ENCODE measurements around the gene FARS2.

FARS2 gene

GRCh38 chr6:5425797-5426196, 164.5 kb downstream of the FARS2 start:
- no peak for DNase-seq (ENCODE audit: low spot score)

GRCh38 chr6:5427586-5427985, 166.3 kb downstream of the FARS2 start:
- no peak for DNase-seq (ENCODE audit: low spot score)

- no peak for DNase-seq (ENCODE audit: low spot score)
Observed at GRCh38 chr6:5433324-5433723, 172.0 kb downstream of the FARS2 start.

- DNase-seq (ENCODE audit: low spot score), result no peak
Observed at GRCh38 chr6:5435449-5435848, 174.1 kb downstream of the FARS2 start.

GRCh38 chr6:5438922-5439584, 177.7 kb downstream of the FARS2 start:
- no peak for DNase-seq (ENCODE audit: low spot score)

- DNase-seq (ENCODE audit: low spot score), result no peak
Observed at GRCh38 chr6:5439749-5440148, 178.4 kb downstream of the FARS2 start.

- no peak for DNase-seq (ENCODE audit: low spot score)
Observed at GRCh38 chr6:5442319-5442718, 181.0 kb downstream of the FARS2 start.

GRCh38 chr6:5442916-5443315, 181.6 kb downstream of the FARS2 start:
- DNase-seq (ENCODE audit: low spot score), result no peak

GRCh38 chr6:5443491-5443890, 182.2 kb downstream of the FARS2 start:
- DNase-seq (ENCODE audit: low spot score), result no peak

- no peak for DNase-seq (ENCODE audit: low spot score)
Observed at GRCh38 chr6:5446362-5447075, 185.2 kb downstream of the FARS2 start.

- no peak for DNase-seq (ENCODE audit: low spot score)
Observed at GRCh38 chr6:5447921-5448320, 186.6 kb downstream of the FARS2 start.

GRCh38 chr6:5450073-5450472, 188.8 kb downstream of the FARS2 start:
- no peak for DNase-seq (ENCODE audit: low spot score)

GRCh38 chr6:5453546-5453945, 192.2 kb downstream of the FARS2 start:
- DNase-seq (ENCODE audit: low spot score), result no peak

GRCh38 chr6:5455142-5455541, 193.8 kb downstream of the FARS2 start:
- no peak for DNase-seq (ENCODE audit: low spot score)

GRCh38 chr6:5457041-5457440, 195.7 kb downstream of the FARS2 start:
- DNase-seq (ENCODE audit: low spot score), result no peak

- DNase-seq (ENCODE audit: low spot score), result no peak
Observed at GRCh38 chr6:5457983-5458683, 196.8 kb downstream of the FARS2 start.

GRCh38 chr6:5459346-5459745, 198.0 kb downstream of the FARS2 start:
- DNase-seq (ENCODE audit: low spot score), result no peak

- DNase-seq (ENCODE audit: low spot score), result no peak
Observed at GRCh38 chr6:5461365-5461764, 200.1 kb downstream of the FARS2 start.

GRCh38 chr6:5462856-5463255, 201.5 kb downstream of the FARS2 start:
- no peak for DNase-seq (ENCODE audit: low spot score)

- no peak for DNase-seq (ENCODE audit: low spot score)
Observed at GRCh38 chr6:5463690-5464089, 202.4 kb downstream of the FARS2 start.

- DNase-seq (ENCODE audit: low spot score), result no peak
Observed at GRCh38 chr6:5464099-5464885, 203.0 kb downstream of the FARS2 start.
